HPDE6-E6E7 (cell line): ENCODE results near the gene FRMD3.

Experiments
- DNase-seq: peaks from one replicate; pipeline ENCODE4 v3.0.0; 2011; ENCODE audit warnings: missing footprints; ENCODE audit errors: extremely low spot score

The FRMD3 gene

GRCh38 chr9:83235526-83235925, 302.7 kb downstream of the FRMD3 start:
- DNase-seq, result no peak

GRCh38 chr9:83234541-83234940, 303.7 kb downstream of the FRMD3 start:
- DNase-seq, result no peak

DNA sequence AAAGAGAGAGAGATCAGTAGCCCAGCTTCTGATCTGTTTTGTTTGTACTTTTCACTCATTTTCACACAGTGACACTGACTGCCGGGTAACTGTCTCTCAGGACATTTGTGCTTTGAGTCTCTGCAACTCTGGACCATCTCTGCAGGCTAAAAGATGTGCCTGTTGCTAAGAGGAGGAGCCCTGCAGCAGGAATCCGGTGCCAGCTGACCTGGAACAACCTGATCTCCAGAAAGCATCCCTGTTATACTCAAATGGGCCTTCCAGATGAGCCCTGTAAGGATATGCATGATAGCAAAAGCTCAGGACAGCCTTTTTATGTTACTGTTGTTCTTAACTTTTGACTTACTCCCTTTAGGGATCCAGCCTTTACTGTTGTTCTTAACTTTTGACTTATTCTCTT, 304.6 kb downstream of the FRMD3 start:
- no peak for DNase-seq

GRCh38 chr9:83231039-83231438, 307.2 kb downstream of the FRMD3 start:
- no peak for DNase-seq

- no peak for DNase-seq
Observed at GRCh38 chr9:83220730-83221129, 317.5 kb downstream of the FRMD3 start.

DNA sequence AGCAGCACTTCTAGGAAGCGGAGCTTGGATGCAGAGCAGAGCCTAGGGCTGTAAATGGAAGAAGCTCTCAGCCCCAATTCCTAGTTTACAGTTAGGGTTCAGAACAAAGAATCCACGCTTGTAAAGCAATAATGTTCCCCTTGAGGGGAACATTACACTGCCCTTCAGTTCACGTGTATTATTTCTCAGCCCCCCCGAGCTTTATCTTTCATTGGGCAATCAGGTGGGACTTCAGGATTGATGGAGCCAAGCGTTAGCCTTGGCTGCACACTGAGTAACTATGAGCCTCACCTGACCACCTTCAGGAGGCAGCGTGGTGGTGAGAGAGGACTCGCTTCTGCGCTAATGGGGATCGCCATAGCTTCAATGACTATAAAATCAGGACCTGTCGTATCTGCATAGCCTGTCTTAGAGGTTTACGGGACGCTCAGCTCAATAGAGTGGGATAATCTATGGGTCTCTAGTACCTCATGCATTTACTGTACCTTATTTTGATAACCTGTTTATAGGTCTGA, 318.2 kb downstream of the FRMD3 start:
- no peak for DNase-seq

DNA sequence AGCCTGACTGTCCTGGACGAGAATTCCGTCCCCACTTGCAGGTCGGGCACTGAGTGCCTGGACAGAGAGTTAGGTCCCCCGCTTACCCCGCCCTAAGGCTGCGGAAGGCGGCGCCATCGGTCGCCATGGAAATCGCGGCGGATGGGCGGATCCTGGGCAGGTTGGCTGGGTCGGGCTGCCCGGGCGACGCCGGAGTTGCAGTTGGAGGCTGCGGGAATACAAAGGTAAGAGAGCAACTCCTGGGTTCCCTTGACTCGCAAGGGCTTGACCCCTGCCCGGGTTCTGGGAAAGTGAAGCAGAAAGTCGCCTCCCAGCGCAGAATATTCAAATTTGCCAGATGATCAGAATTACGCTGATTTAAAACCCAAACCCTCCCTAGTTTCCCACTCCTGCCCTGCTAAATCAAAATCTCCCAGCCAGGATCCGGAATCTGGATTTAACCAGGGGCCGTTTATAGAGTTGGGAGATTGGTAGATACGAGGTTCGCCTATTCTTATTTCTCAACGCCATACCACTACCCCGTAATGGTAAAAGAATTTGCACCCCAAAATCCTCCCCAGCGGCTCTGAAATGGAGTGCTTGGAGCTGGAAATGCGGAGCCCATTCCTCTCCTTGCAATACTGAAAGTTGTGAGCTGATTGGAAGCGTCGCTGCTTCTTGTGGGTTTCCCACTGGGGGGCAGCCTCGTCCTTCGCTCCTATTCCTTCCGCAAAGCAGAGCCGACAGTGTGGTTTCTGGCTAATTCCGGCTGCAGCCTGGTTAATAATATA, 318.9 kb downstream of the FRMD3 start:
- DNase-seq, result peak; percentile 45

- DNase-seq, result no peak
Observed at GRCh38 chr9:83218411-83219090, 319.6 kb downstream of the FRMD3 start.

- DNase-seq, result no peak
Observed at GRCh38 chr9:83209188-83209731, 328.9 kb downstream of the FRMD3 start.

- no peak for DNase-seq
Observed at GRCh38 chr9:83208065-83208850, 329.9 kb downstream of the FRMD3 start.

DNA sequence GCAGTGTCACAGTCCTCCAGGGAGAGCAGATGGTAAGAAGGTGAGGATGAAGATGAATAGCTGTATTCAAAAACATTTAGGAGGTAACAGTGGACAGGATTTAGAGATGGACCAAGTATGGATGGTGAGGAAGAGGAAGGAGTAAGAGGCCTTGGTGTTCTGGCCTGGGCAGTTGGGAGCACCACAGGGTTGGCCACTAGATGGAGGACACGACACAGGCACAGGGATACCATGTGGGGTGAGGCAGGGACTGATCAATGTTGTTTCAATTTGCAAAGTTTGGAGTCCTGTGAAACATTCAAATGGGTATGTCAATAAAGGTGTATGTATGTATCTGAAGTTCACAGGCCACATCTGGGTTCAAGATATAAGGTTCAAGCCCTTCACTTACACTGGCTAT, 334.2 kb downstream of the FRMD3 start:
- DNase-seq, result no peak

DNA sequence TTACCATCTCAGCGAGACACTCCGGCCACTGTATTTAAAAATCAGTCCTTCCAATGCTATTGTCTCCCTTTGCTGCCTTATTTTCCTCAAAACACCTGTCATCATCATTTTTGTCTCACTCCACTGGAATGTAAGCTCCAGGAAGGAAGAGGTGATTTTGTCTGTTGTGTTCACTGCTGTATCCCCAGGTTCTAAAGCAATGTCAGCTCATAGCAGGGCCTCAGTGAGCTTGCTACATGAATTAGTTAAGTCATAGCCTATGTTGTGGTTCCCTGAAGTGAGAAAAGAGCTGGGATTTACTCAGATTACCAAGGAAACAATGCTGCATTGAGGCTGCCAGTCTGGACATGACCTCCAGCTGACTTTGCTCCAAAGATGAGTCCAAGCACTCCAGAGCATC, 337.7 kb downstream of the FRMD3 start:
- DNase-seq, result no peak

- DNase-seq, result no peak
Observed at GRCh38 chr9:83199832-83200231, 338.4 kb downstream of the FRMD3 start.

DNA sequence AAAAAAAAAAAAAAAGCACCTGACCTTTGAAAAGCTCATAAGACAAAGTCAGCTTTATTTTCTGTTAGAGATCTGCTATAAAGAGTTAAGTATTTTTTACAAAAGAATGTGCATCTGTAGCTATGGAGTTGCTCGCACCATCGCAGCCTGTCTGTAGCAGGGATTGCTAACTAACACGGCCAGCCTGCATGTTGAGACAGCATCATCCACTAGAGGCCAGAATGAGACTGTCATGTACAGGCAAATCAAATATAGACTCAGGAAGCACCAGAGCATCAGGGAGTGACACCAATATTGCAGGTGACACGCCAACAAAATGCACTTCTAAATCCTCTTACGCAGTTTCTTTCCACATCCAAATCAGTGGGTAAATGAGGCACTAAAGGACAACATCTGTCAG, 339.0 kb downstream of the FRMD3 start:
- peak; percentile 57 for DNase-seq

- DNase-seq, result no peak
Observed at GRCh38 chr9:83198371-83198770, 339.8 kb downstream of the FRMD3 start.

- DNase-seq, result no peak
Observed at GRCh38 chr9:83197591-83197990, 340.6 kb downstream of the FRMD3 start.

GRCh38 chr9:83196946-83197345, 341.3 kb downstream of the FRMD3 start:
- no peak for DNase-seq
